Right renal pelvis (tissue), 4 donors: ENCODE measurements around the gene MEIS1. TPM values are rescaled to one million over a fixed set of nuclear protein-coding genes. Genes with fewer than 3 reads are reported as not detected.
A peak's percentile ranks its signal among the peaks of the same experiment; 100 is the strongest.

ENCODE experiments used
- DNase-seq, 4 donors: peaks; one replicate each; pipeline ENCODE4 v3.0.0-alpha.2; 2013; ENCODE audit warnings: low read depth in 4 of 4, low spot score in 3 of 4, missing footprints in 1 of 4
- polyA plus RNA-seq, 4 donors: library from polyadenylated mRNA; unstranded; fragments of 120-200 nt; gene quantifications; one replicate each; pipeline ENCODE4 v1.2.1, GENCODE V29; 2013; ENCODE audit not compliant: insufficient read length in 4 of 4

Gene MEIS1
- polyA plus RNA-seq, 4 donors = 100 to 142 (median 115) TPM

- DNase-seq = no peak
These were observed 3.7 kb upstream of the MEIS1 start for GRCh38 chr2:66431274-66431642.

- no peak for DNase-seq
These were observed 2.9 kb upstream of the MEIS1 start for GRCh38 chr2:66431846-66432587.

GRCh38 chr2:66432801-66433694 lies 1.9 kb upstream of the MEIS1 start:
- DNase-seq = peak in 3 of 4 donors; percentile 94 to 96 (median 95)

GRCh38 chr2:66433695-66433944 lies 1.3 kb upstream of the MEIS1 start:
- DNase-seq = no peak

- no peak for DNase-seq
These were observed 813 bp upstream of the MEIS1 start for GRCh38 chr2:66433945-66434678.

- DNase-seq = no peak
These were observed 587 bp downstream of the MEIS1 start for GRCh38 chr2:66435549-66435875.

GRCh38 chr2:66435963-66436362 lies 1.0 kb downstream of the MEIS1 start:
- DNase-seq = no peak

GRCh38 chr2:66436581-66437001 lies 1.7 kb downstream of the MEIS1 start:
- DNase-seq = no peak

GRCh38 chr2:66437109-66437690 lies 2.3 kb downstream of the MEIS1 start:
- no peak for DNase-seq

GRCh38 chr2:66437691-66438497 lies 3.0 kb downstream of the MEIS1 start:
- DNase-seq = no peak

- DNase-seq = no peak
These were observed 3.5 kb downstream of the MEIS1 start for GRCh38 chr2:66438498-66438833.

GRCh38 chr2:66438891-66439811 lies 4.2 kb downstream of the MEIS1 start:
- DNase-seq = no peak

GRCh38 chr2:66439812-66440542 lies 5.1 kb downstream of the MEIS1 start:
- no peak for DNase-seq

- DNase-seq = no peak
These were observed 6.0 kb downstream of the MEIS1 start for GRCh38 chr2:66440708-66441497.

GRCh38 chr2:66441581-66442320 lies 6.8 kb downstream of the MEIS1 start:
- no peak for DNase-seq

GRCh38 chr2:66442516-66443185 lies 7.7 kb downstream of the MEIS1 start:
- DNase-seq = no peak
